LNCaP clone FGC (cell line): ENCODE measurements around the gene TRMT5.

ENCODE experiments used
- DNase-seq: peaks from one replicate; pipeline ENCODE4 v3.0.0-alpha.2; 2011; ENCODE audit warnings: low read depth
- H3K4me3 ChIP-seq: 2 replicates; pipeline ENCODE4 v1.5.1; 2011; ENCODE audit warnings: mild to moderate bottlenecking, low read depth, low read length, control low read depth
- CTCF ChIP-seq: IDR thresholded peaks from 2 replicates; pipeline ENCODE4 v1.5.1; 2012; ENCODE audit warnings: mild to moderate bottlenecking; ENCODE audit not compliant: control insufficient read depth, insufficient read depth; ENCODE audit errors: extremely low read depth

The TRMT5 gene

DNA sequence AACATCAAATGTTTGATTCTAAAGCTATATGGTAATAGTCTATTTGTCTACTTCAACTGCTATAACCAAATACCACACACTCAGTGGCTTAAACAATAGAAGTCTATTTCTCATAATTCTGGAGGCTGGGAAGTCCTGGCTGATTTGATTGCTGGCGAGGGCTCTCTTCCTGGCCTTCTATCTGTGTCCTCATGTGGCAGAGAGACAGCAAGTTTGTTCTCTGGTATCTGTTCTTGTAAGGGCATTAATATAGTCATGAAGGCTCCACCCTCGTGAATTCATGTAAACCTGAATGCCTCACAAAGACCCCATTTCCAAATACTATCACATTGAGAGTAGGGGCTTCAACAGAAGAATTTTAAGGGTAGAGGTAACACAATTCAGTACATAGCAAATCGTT is 34.1 kb downstream of the TRMT5 start:
- TF ChIP-seq CTCF: no peak
- no peak for DNase-seq
- no peak overlapping the region for H3K4me3 ChIP-seq

- DNase-seq: no peak
- no peak overlapping the region for H3K4me3 ChIP-seq
- no peak for TF ChIP-seq CTCF
Observed at GRCh38 chr14:60945984-60946383, 34.9 kb downstream of the TRMT5 start.

- H3K4me3 ChIP-seq: no peak overlapping the region
- peak; percentile 39 for DNase-seq
- no peak for TF ChIP-seq CTCF
Observed at GRCh38 chr14:60944204-60944603, 36.7 kb downstream of the TRMT5 start.

DNA sequence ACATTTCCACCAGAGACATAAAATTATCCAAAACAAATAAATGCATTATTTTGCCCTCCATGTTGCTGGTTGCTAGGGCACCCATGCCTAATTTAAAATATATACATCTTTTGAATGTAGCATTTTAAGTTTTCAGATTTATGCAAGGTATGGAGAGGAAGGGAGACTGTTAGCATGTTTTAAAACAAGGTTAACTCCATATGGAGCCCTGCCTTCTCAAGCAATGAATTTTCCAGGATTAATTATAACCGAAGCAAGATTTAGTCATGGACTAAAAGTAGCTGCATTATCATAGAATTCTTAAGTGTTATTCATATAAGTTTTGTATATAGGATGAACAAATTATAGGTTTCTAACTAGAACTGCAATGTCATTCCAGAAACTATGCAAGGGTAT is 37.2 kb downstream of the TRMT5 start:
- TF ChIP-seq CTCF: no peak
- no peak overlapping the region for H3K4me3 ChIP-seq
- DNase-seq: no peak

- H3K4me3 ChIP-seq: no peak overlapping the region
- TF ChIP-seq CTCF: no peak
- no peak for DNase-seq
Observed at GRCh38 chr14:60935319-60935718, 45.6 kb downstream of the TRMT5 start.

DNA sequence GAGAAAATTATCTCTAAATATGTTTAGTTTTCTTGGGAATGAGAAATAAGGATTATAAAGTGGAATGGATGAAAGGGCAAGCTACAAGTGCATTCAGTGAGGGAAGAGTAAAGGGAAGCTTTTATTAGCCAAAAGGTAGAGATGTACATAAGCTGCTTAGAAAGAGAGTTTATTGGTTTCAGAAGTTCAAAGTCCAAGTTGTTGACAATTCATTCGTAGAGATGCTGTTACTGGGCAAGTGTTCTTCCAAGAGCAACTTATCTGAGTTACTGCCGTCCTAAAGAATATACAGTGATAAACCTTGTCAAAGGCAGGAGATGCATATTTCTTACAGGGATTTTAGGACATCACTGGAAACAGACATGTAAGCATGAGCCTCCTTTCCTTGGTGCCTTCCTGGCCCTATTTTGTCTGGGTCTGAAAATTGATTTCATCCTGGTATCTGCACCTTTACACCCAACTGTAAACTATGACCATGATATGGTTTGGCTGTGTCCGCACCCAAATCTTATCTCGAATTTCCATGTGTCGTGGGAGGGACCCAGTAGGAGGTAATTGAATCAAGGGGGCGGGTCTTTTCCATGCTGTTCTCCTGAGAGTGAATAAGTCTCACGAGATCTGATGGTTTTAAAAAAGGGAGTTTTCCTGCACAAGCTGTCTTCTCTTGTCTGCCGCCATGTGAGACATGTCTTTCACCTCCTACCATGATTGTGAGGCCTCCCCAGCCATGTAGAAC is 46.8 kb downstream of the TRMT5 start:
- no peak for DNase-seq
- no peak overlapping the region for H3K4me3 ChIP-seq
- TF ChIP-seq CTCF: no peak

DNA sequence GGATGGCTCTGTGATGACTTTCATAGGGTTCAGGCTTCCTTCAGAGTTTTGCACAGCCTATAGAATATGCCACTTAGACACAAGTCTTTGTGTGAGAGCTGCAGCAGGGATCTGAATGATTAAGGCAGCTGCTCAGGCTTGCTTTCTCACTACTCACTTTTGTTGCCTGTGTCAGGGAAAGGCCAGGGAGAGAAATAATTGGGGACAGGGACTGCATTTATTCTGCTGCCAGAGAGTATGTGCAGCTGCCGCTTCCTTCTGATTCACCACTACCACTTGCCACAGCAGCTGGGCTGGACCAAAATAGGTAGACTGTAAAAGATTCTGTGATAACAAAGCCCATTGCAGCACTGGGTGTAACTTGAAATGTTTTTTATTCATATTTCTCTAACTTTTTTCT is 49.7 kb downstream of the TRMT5 start:
- no peak for TF ChIP-seq CTCF
- no peak for DNase-seq
- H3K4me3 ChIP-seq: no peak overlapping the region
